GOT3 (cell line): ENCODE data around the gene HMX3.

Experiments used
- DNase-seq: peaks from one replicate; lab custom pipeline; 2025; ENCODE audit warnings: mixed read lengths; lab: John Stamatoyannopoulos, UW

HMX3 gene

DNA sequence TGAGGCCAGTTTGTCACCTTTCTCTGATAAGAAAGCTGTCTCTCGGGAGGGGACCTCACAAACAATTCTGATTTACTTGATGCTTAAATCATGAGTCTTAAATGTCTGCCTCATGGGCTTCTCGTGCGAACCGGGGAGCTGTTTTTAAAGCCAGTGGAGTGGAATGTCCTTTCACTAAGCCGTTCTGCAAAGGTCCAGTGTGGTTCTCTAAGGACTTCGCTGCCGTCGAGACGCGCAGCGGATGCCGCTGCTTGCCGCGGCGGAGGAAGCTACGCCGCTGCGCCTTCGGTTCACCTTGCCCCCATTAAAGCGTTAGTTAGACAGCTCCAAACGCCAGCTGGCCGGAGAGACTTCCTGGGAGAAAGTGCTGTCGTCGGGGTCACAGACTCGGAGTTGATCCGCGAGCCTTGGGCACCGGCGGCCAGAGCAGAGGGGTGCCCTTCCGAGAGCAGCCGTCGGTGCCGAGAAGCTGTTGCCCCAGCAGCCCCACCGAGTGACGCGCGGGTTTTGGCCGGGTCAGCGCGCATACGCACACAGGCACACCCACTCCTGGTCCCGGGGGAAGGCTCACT is 1.3 kb upstream of the HMX3 start:
- no peak for DNase-seq

DNA sequence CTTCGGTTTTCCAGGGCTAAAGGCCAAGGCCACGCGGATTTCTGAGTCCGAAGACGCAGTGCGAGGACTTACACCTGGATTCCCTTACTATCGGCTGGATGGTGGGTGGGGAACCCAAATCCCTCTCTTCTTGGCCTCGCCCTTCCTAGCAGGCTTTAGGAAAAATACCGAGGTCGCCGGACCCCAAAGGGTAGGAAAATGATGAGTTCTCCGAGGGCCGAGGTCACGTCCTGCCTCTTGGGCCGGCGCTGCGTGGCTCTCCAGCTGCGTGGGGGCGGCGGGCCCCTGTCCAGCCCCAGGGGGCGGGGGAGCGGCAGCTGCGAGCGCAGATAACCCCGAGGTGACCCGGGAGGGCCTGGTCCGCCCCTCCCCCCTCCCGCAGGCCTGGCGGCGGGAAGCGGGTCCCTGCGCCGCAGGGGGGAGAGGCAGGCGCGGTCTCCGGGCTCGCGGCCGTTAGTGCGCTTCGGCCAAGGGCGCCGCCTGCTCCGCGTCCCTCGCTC is 805 bp upstream of the HMX3 start:
- no peak for DNase-seq

DNA sequence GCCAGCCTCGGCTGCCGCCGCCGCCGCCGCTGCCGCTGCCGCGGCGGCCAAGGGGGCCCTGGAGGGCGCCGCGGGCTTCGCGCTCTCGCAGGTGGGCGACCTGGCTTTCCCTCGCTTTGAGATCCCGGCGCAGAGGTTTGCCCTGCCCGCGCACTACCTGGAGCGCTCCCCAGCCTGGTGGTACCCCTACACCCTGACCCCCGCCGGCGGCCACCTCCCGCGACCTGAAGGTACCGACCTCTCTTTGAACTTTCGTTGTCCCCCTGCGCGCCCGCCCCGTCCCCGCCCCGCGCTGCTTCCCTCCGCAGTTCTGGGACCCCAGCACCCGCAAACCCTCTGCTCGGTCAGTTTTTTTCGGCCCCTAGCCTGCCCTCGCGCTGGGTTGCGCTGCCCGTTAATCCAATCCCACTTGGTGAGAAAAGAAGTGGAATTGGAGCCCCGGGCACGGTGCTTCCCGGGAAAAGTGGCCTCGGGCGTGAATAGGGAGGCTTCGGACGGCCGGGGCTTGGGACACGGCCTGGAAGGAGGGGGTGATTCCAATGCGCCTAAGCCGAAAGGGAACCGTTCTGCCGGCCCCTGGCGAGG is 543 bp downstream of the HMX3 start:
- DNase-seq, result no peak

DNA sequence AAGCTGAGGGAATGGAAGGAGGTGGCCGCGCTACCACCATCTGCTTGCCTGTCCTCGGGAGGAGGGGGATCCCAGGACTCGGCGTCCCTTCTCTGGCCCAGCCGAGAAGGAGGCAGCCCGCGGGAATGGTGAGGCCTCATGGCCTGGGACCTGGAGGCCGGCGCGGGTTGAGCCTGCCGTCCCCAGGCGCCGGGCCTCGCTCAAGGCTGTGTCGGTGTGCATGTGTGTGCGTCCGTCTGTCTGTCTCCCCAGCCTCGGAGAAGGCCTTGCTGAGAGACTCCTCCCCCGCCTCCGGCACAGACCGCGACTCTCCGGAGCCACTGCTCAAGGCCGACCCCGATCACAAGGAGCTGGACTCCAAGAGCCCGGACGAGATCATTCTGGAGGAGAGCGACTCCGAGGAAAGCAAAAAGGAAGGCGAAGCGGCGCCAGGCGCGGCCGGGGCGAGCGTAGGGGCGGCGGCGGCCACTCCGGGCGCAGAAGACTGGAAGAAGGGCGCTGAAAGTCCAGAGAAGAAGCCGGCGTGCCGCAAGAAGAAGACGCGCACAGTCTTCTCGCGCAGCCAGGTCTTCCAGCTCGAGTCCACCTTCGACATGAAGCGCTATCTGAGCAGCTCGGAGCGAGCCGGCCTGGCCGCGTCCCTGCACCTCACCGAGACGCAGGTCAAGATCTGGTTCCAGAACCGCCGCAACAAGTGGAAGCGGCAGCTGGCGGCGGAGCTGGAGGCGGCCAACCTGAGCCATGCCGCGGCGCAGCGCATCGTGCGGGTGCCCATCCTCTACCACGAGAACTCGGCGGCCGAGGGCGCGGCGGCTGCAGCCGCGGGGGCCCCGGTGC is 1.3 kb downstream of the HMX3 start:
- DNase-seq, result no peak

DNA sequence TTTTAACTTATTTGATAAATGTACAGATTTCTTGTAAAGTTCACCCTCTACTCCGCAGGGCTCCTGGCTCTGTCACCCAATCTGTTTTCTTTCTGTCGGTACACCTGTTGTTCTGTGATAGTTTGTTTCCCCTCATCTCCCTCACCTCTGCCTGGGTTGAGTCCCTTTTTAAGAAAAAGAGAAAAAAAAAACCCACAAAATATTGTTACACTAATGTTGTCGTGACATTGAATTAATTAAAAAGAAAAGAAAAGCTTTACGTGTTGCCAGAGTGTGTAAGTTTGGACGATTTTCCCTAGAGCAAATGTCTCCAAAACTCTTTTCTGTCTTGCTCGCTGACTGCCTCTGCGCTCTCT is 3.4 kb downstream of the HMX3 start:
- no peak for DNase-seq

DNA sequence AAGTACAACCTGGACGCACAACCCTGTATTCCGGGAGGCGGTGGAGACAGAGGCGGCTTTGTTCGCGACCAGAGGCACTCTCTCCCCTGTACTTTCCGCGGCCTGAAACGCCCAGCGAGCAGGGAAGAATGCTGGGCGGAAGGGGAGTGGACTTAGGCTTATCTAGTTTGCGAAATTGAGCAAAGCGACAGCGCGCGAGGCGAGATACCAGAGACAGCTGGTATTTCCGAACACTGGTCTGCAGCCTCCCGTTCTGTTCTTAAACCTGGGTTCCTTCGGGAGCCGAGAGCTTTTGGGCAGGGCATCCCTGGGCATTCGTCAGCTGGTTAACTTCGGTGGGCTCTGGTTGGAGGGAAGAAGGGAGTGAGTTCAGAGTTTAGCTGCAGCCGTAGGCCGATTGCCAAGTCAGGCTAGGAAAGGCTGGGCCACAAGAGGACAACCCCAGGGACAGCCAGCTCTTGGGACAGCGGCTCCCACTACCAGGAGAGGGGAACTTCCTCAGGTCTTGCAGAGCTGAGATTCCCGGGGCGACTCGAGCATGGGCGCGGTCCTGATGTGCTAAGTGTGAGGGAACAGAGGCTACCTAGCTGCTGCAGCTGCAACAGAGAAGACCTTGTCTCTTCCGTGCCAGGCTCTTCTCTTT is 3.9 kb downstream of the HMX3 start:
- DNase-seq, result no peak

DNA sequence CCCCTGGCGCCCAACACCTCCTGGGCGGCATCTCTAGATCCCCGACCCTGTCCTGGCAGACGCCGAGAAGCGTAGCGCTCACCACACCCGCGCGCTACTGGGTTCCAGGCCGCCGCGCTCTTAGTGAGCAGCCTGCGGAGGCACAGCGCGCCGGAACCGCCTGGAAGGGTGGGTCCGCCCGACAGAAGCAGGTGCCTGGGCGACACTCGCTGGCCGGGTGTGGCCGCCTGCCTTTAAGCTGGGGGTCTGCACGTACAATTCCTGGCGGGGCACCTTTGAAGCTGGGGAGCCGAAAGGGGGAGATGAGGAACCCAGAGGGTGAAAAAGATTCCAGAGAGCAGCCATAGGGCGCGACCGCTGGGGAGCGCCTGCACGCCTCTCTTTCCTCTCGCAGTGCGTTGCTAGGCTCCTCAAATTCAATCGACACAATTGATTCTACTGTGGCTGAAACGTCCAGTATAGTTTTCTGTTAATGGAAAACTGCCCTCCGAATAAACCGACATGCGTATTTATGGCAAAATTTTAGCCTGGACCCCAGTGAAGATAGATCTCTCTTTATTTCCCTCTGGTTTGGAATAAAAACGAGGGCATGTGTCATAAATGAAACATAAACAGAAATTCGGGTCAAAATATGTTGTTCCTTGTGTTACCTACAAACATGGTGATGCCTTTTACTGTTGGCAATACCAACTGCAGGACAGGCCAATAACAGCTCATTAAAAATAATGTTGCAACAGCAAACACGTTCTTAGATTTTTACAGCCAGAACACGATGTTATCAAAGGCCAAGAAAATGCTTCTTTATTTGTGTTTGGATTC is 4.6 kb downstream of the HMX3 start:
- DNase-seq, result no peak

DNA sequence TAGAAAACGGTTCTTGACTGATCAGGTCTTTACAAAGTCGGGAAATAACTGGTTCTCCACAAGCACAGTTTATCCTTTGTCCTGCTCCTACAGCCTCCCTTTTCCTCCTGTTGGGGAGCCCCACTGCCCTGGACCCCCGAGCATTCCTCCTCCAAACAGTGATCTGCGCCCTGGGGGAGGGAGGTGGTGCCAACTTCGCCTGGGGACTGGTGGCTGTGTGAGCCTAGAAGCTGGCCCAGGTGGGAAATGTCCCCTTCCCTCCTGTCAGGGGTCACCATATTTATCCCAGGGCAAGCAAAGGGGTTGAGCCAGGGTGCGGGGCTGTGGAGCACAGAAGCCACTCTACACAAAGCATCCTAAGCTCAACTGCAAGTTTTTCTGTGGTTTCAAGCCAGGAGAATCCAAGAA is 5.2 kb downstream of the HMX3 start:
- no peak for DNase-seq

DNA sequence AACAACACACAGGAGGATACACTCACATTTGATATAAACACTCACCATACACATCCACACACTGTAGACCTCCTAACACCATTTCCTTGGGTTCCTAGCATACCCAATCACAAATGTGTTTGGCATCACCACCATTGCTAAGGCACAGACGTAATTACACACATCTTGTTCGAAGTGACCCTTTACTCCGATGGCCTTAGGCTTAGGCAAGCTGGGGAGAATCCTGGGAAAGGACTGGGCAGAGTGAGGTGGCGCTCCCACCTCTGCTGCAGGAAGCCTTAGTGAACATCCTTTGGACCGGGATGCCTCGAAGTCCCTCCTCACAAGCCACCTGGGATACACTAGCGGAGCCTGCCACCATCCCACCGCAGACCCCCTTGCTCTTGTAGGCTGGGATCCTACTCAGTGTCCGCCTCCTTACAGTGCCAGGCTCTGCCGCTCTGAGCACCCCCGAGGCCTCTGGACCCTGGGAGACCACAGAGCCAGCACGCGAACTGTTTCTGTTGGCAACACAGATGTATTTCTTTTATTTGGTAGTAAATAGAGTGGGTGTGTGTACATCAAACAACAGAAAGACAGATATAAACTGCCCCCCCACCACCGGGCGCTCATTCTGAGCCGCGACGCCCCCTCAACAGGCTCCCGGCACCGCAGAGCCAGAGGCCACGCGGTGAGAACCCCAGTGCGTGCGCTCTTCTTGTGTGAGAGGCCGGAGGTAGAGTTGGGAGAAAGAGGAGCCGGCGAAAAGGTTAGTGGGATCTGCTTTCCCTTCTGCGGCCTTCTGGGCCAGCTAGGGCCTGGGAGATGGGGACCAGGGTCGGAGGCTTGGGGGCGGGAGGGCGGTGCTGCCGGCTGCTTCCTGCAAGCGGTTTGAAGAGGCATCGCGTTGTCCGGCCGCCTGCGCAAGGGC is 6.3 kb downstream of the HMX3 start:
- DNase-seq, result no peak

DNA sequence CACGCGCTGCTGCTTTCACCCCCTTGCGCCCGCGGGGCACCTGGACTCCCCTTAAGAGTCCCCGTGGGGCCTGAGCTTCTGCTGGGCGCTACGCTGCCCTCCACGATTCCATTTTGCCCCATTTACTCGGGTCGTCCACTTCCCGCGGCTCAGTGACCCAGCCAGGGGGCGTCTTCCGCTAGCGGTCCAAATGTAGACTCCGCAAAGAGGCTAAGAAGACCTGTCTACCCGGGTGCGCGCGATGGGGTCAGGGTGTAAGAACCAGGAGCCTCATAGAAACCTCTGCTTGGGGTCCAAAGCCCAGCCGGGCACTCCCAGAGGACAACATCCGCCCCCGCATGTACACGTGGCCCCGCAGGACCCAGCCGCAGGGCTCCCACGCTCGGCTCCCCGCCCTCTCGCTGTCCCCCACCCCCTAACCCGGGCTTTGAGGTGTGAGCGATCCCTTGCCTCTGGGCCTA is 7.0 kb downstream of the HMX3 start:
- no peak for DNase-seq

DNA sequence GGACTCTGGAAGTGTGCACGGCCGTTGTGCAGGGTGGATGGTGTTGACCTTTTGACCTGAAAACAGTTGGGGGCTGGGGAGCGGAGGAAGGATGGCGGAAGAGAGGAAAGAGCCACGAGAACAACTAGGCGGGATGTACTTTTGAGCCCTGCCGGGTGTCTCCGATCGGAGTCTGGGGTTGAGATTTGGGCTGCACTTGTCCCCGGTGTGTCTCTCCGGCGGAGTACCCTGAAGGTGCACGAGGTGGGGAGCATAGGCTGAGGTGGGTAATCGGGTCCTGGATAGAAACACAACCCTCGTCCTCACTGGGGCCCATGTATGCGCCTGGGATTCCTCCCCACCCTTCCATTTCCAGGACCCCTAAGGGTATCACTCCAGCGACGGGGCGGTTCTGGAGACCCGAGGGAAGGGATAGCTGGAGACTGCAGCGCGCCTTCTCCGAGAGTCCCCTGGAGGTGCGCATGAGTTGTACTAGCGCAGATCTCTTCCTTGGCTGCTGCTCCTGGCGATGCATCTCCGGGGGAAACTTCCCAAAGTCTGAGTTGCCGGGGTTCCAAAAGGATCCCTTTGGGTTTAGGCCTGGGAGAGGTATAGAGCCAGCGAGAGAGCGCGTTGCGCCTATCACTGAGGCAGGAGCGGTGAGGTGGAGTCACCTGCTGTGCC is 7.5 kb downstream of the HMX3 start:
- no peak for DNase-seq

DNA sequence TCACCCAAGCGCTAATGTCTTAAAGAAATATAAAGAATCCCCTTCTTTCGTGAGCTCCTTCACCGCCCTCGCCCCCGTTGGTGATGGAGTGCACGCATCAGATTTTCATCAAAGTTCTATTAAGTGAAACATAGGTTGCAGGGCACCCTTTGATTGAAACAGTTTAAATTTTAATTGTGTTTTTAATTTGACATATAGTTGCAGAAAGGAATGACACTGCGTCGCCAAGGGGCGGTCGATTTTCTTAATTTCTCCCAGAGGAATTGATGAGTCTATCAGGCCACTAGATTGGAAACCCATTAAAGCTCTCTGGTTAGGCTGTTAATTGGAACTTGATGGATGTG is 8.0 kb downstream of the HMX3 start:
- DNase-seq, result no peak

DNA sequence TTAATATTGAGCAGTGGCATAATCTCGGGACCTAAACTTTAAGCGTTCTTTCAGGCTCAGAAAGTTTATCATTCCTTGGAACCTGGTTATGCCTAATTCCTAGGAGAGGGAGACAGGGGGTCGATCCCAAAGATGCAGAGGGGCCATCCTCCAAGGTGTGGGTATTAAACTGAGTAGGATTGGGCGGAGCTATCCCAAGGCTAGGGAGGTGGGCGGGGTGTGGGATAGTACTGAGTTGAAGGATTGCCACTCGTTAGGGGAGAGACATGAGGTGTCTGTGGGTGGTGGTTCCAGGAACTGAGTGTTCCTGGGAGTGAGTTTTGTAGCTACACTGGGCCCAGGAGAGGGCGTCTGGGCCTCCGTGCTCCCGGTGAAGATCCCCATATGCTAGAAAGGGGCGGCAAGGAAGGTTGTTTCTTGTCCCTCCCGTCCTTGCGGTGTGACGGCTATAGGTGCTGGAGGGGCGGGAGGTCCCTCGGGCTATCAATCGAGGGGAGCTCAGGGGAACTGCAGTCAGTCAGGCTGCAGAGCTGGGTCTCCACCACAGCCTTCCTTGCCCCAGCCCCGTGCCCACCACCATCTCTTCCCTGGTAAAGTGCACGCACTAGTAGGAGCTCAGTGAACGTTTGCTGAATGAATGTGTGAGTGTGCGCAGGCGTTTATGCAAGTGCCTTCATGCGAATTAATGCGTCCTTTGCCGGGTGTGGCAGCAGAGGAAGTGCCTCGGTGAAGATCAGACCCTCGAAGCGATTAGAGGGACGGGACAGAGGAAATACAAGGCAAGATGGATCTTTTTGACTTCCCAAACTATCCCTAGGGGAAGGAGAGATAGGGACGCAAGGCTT is 9.1 kb downstream of the HMX3 start:
- no peak for DNase-seq

DNA sequence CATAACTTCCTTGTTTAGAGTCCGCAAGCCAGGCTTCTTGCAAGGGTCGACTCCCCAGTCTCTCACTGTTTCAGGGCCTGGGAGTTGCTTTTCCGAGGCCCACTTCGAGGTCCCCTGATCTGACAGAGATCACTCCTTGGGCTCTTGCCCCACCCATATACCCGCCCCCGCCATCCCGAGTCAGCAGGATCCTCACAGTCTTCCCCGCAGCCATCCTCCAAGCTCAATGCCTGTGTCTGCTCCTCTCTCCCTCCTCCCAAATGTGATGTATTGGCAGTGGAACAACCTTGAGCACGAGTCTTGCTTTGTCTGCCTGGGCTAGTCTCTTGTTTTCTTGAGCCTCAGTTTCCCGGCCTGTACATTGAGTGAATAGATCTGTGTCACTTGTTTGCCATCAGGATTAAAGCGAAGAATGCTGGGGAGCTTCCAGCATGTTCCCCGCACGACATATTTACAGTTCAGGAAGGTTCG is 9.8 kb downstream of the HMX3 start:
- DNase-seq, result no peak

DNA sequence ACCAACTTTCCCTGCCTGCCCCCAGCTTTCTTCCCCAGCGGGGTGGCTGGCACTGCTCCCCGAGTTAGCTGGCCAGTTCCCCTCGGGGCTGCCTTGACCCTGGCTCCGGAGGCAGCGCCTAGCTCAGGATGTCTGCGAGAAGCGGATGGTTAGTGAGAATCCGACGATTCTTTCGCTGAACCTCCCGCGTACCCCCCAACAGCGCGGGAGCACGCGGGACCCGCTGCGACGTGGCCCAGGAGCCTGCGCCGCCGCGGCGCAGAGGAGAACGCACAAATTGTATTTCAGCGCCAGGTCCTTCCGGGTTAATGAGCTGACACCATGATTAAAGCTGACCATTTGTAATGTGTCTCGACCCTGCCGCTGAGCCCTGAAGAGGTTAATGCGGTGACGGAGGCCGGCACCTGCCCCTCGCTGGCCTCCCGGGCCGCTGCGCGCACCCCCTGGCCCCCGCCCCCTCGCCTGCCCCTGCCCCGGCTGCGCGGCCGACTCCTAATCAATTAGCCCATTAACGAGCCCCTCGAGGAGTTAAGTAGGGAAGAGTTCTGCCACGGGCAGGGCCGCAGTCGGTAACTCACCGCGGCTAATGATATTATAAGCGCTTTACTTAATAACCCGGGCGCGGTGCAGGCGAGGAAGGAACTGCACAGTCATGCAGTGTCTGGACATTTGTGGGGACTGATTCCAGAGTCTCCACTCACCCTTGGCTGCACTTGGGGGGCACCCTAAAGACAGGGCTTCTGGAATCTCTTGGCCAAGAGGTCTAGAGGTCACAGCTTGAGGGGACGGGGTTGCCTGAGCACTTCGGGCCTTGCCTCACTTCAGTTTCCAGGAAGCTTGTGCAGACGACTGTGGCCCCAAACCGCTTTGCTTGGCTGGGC is 10.5 kb downstream of the HMX3 start:
- no peak for DNase-seq

DNA sequence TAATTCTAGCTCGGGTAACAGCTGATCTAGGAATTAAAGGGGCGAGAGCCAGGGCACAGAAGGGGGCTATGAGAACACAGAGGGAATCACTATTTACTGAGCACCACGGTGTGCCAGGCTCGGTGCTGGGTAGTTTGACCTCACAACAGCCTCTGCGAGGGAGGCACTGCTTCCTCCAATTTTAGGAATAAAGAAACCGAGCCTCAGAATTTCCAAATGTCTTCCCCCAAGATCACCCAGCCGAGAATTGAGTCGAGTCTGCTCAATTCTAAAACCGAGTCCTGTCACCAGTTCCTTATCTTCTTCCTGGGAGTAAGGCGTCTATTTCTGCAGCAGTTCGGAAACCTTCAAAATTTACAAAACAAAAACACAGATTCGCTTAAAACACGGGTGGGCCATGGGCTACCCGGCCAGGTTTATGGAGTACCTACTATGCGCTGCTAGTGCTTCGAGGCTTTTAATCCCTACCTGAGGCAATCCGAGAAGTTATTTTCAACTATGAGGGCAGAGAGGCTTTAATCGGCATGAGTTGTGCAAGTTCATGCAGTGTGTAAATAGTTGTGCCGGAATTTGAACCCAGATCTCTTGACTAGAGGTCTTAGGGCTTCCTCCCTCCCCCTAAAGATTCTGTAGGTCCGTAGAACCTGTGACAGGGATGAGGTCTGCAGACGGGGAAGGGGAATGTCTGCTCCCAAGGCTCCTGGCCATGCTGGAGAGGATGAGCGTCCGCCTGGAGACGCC is 11.3 kb downstream of the HMX3 start:
- DNase-seq, result no peak

DNA sequence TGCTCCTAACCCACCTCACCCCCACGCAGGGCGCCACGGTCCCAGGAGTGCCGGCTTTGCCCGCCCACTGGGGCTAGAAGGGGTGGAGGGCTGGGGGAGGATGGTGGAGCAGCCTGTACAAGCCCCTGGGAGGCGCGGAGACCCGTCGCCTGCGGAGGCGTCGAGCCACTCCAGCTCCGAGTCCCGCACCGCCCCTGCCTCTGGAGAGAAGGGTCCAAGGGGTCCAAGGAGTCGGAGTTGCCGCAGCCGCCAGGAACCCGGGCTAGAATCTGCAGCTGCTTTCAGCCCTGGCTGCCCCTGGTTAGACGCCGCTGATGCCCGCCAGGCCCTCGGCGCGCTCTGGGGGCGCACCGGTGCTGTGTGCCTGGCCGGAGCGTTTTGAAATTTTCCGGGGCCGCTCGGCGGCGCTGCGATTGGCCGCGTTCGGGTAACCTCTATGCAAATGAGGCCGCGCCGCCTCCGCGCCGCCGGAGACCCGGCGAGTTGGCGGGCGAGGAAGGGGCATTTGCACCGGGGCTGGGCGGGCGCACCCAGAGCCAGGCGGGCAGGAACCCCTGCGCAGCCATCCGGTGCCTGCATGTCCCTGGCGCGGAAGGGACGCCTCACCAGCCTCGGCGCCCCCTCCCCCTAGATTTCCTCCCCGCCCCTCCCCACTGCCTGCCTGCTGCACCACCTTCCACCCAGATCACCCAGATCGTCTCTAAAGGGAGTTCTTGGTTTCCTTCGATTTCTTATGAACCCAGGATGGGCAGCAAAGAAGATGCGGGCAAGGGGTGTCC is 12.1 kb downstream of the HMX3 start, which contains the start of gene HMX2:
HMX2 (plus strand) TSS at position 502 of the 779 bp plus-strand sequence; CDS start at position 745, 243 bp downstream.
- DNase-seq, result no peak
